CD4-positive, alpha-beta T cell treated with Interleukin-4 for 4 hours (primary cell): ENCODE data around the gene DUSP11.
"Not testable (repeated sequence)": the region's sequence is repeated elsewhere in the genome, so short reads cannot be mapped to it uniquely, and the experiment has no call there.

Experiments used
- DNase-seq: peaks from one replicate; pipeline ENCODE4 v3.0.0-alpha.2; 2020

Gene DUSP11

DNA sequence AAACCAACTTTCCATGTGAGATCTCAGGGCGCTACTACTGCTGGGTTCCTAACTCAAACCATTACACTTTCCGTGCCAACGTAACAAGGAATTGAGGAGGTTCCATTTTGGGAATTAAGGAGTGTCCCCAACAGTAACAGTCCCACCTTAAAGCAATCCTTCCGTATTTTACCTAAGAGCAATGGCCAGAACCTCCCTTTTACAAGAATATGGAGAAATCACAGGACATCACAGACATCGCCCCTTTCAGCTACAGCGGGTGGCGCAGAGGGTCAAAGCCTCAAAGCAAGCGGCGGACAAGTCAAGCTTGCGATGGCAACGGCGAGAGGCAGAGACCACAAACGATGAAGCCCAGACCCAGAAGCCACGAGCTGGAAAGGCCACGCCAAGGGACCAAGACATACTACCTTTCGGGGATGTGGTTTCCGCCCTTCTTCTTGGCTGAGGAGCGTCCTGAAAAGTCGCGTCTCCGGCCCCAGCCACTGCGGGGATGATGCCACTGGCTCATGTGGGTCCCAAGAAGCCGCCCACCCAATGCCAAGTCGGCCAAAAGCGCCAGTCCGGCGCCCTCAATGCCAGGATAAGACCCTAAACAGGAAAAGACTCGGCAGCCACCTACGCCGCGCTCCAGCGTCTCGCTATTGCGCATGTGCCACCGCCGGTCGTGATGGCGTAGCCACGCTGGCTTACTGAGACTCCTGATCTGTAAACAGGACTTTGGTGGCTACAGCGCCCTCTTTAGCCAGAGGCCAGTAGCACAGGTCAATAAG is at the start of gene DUSP11:
Gene DUSP11, minus strand, starts transcription at position 637 of the 770 bp plus-strand sequence. Its CDS starts 129 bp downstream, at position 508.
- DNase-seq: peak; percentile 97

DNA sequence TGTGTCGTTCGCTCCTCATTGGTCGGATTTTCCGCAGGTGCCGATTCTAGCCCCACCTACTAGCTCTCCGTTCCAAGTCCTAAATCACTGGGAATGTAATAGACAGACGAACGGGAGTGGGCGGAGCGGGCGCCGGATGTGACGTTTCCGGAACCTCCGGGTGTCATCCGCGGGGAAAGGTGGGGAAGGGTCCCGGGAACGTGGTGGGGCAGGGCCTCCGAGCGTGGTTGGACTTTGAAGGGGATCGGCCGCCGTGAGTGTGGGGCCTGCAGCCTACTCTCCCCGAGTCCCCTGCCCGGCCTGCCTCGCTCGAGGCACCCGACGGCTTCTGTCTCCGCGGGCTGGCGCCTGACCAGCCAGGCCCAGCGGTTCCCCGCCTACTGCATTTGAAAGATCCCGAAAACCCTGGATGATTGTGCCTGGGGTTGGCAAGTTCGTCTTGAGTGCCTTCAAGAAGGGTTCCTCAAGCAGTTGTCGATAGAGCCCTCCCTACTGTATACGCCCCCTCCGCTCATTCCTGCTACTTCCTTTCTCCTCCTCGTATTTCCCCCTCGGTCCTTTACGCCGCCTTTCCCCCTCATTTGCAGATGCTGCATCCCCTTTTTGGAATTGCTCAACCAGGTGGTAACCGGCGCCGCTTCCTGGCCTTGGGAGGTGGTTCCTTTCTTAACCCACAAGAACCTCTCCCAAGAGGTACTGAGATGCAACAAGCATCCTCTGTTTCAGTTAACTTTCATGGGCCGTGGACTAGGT is 49.1 kb upstream of the DUSP11 start, which contains the start of gene STAMBP:
Gene STAMBP, plus strand, starts transcription at position 144 of the 753 bp plus-strand sequence. CDS start 1,896 bp downstream, outside the sequence.
- DNase-seq: peak; percentile 97

- DNase-seq: no peak
These were observed 48.5 kb upstream of the DUSP11 start for GRCh38 chr2:73828389-73828817.

GRCh38 chr2:73827660-73828388 is 47.9 kb upstream of the DUSP11 start:
- no peak for DNase-seq

DNA sequence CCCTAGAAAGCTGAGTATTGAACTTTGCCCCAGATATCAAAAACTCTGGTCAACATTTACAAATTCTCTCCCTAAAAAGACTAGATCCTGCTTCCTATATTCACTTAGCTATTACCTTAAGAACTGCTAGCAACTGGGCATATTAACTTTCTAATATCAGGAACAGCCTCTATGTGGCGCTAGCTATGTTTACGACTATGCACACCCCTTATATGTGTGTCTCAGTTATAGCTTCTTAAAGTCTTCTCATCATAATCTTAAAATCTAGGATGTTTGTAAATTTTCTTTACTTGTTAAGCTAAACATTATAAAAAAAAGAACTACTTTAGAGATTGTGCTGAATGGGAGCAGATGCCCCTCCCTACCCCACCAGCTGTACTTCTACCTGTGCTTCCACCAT is 47.1 kb upstream of the DUSP11 start:
- DNase-seq: no peak

DNA sequence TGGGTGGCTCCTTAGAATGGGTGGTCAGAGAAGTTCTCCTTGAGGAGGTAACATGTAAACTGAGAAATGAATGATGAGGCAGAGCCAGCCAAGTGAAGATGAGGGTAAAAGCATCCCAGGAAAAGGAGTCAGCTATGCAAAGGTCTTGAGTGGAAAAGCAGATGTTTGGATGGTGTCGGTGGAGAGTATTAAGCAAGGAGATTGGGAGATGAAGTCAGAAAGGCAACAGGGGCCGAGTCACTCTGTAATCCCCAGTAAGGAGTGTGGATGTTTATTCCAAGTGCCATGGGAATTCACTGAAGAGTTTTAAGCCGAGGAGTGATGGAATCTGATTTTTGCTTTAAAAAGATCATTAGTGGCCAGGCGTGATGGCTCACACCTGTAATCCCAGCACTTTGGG is 45.5 kb upstream of the DUSP11 start:
- no peak for DNase-seq

- DNase-seq: peak; percentile 73
These were observed 44.1 kb upstream of the DUSP11 start for GRCh38 chr2:73823916-73824523.

DNA sequence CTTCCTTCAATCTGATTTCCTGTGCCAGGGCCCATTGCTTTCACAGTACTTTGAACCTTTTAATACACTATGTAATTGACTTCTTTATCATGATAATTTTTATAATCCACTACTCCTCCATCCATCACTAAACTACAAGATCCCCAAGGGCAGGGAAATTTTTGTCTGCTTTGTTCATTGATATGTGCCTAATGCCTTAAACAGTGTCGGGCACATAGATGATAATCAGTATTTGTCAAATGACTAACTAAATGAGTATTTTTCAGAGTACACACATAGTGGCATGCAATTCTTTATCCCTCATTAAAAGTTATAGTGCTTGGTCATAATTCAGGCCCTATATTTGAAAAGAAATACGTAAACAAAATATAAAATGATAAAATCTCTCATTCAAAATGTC is 43.5 kb upstream of the DUSP11 start:
- DNase-seq: no peak

- no peak for DNase-seq
These were observed 43.1 kb upstream of the DUSP11 start for GRCh38 chr2:73822991-73823390.

DNA sequence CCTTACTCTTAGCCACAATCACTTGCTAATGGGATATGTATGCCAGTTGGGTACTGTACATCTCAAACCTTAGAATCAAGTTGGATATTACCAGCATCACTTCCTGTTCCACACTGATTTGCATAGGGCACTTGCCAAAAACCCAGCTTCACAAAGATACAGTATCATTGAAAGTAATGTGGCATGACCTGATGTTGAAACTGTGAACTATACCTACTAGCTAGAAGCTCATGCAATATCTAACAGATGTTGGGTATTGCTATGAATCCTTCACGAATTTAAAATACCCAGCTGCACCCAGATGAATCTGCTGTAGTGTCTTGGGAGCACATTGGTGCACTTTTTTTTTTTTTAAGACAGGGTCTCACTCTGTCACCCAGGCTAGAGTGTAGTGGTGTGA is 42.4 kb upstream of the DUSP11 start:
- no peak for DNase-seq

- no peak for DNase-seq
These were observed 41.8 kb upstream of the DUSP11 start for GRCh38 chr2:73821669-73822068.

DNA sequence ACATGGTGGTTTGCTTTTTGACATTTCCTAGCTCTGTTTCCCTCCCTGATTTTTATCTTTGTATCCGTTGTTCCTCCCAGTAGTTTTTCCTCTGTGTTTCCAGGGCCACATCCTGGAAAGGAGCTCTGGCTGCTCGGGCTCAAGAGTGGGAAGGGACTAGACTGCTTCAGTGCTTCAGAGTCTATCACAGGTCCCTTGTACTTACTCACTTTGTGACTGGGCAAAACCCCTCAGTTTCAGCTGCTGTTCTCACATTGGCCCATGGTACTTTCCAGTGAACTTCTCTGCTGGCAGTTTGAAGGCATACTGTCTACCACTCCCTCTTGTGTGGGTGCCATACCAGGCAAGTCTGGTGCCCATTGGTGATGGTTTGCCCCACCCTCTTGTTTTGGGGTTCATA is 41.3 kb upstream of the DUSP11 start:
- no peak for DNase-seq

GRCh38 chr2:73818296-73818695 is 38.4 kb upstream of the DUSP11 start:
- DNase-seq: no peak

DNA sequence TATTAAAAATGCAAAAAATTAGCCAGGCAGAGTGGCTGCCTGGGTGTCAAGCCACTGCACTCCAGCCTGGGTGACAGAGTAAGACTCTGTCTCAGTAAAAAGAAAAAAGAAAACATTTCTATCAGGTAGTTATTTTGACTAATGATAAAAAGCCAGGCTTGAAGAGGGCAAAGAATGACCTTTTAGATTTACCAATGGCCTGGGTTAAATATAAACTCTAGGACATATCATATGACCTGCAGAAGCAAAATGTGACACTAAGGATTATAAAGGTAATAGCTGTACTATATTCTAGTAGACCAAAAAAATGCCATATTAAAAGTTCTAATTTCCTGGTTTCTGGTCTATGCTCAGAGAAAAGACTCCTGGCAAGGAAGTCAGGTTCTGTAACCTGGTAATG is 32.7 kb upstream of the DUSP11 start:
- DNase-seq: no peak

DNA sequence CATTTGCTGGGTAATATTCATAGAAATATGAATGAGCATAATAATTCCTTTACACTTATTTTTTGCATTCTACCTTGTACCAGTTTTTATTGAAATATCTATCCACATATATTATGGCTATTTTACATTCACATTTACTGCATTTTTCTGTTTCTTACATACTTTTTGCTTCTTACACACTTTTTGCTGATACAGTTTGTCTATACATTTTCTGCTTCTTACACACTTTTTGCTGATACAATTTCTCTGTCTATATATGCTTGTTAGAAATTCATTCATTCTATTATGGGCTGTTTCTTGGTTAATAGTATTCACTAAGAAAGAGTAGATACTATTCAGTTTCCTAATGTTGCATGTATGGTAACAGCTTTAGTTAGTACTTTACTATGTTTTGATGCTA is 32.0 kb upstream of the DUSP11 start:
- DNase-seq: no peak

DNA sequence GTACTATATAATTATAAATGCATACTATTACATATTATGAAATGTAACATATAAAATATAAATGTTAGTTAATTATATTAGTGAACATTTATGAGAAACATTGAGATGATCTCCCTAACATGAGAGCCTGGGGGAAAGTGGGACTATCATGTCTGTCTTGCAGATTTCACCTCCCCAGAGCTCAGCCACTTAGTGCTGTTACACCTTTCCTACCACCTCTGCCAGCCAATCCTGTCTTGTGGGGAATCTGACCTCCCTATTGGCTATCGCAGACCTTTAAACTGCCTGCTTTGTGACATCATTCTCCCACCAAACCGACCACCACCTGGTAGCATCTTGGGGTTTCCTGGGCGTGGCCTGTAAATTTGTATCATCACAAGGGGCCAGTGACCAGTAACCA is 4.0 kb upstream of the DUSP11 start, which contains the start of gene C2orf78:
Gene C2orf78, plus strand, starts transcription at position 301 of the 400 bp plus-strand sequence. CDS start 127 bp downstream, outside the sequence.
- DNase-seq: not testable (repeated sequence)

DNA sequence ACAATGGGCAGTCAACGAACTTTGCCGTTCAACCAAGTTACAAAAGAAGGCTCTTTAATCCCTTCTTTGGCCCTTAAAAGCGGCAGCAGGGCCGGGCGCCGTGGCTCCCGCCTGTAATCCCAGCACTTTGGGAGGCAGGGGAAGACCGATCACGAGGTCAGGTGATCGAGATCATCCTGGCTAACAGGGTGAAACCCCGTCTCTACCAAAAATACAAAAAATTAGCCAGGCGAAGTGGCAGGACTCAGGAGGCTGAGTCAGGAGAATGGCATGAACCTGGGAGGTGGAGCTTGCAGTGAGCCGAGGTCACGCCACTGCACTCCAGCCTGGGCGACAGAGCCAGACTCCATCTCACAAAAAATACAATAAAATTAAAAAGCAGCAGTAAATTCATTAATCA is 3.5 kb upstream of the DUSP11 start:
- not testable (repeated sequence) for DNase-seq

DNA sequence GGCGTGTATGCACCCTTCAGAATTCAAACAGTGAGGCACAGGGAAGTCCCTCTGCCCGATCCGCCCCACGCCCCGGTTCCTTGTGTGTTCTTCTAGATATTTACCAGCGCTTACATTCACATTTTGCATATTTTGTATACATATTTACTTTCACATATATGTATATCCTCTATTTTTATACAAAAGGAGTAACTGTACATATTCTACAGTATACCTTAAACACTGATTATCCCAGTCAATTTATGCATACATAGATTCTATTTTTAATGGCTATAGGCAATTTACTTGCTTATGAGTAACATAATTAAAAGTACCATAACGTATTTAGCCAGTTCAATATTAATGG is 307 bp upstream of the DUSP11 start:
- DNase-seq: no peak

GRCh38 chr2:73778867-73779466 is 936 bp downstream of the DUSP11 start:
- DNase-seq: not testable (repeated sequence)

- no peak for DNase-seq
These were observed 2.9 kb downstream of the DUSP11 start for GRCh38 chr2:73776869-73777519.

DNA sequence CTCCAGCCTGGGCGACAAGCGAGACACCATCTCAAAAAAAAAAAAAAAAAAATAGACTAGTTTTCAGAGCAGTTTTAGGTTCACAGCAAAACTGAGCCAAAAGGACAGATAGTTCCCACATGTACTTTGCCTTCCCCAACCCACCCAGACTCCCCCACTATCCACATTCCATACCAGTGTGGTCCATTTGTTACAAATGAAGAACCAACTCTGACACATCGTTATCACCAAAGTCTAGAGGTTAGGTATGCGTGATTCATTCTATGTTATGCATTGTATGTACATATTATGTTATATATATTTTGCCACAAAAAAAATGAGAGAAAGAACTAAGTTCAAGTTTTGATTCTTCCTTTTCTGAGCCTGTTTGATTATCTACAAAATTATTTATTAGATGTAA is 3.5 kb downstream of the DUSP11 start:
- no peak for DNase-seq

- DNase-seq: no peak
These were observed 7.1 kb downstream of the DUSP11 start for GRCh38 chr2:73772819-73773218.
